GM19452 (cell line): ENCODE results near the gene TMOD1.

Experiments used
- ATAC-seq: cut with Tn5 transposase; IDR thresholded peaks from one replicate; pipeline ENCODE4 v1.9.1; 2021; ENCODE audit not compliant: unreplicated experiment

TMOD1 gene

GRCh38 chr9:97543561-97543960, 42.1 kb downstream of the TMOD1 start:
- ATAC-seq, result no peak

GRCh38 chr9:97545486-97545885, 44.0 kb downstream of the TMOD1 start:
- ATAC-seq, result no peak

GRCh38 chr9:97547098-97547829, 45.8 kb downstream of the TMOD1 start:
- no peak for ATAC-seq

GRCh38 chr9:97548379-97548778, 46.9 kb downstream of the TMOD1 start:
- no peak for ATAC-seq

- ATAC-seq, result no peak
These were observed 47.5 kb downstream of the TMOD1 start for GRCh38 chr9:97548819-97549540.

- ATAC-seq, result no peak
These were observed 48.9 kb downstream of the TMOD1 start for GRCh38 chr9:97550386-97550785.

GRCh38 chr9:97551308-97551707, 49.8 kb downstream of the TMOD1 start:
- ATAC-seq, result no peak

GRCh38 chr9:97553141-97553540, 51.7 kb downstream of the TMOD1 start:
- no peak for ATAC-seq

GRCh38 chr9:97553841-97554240, 52.4 kb downstream of the TMOD1 start:
- ATAC-seq, result no peak

DNA sequence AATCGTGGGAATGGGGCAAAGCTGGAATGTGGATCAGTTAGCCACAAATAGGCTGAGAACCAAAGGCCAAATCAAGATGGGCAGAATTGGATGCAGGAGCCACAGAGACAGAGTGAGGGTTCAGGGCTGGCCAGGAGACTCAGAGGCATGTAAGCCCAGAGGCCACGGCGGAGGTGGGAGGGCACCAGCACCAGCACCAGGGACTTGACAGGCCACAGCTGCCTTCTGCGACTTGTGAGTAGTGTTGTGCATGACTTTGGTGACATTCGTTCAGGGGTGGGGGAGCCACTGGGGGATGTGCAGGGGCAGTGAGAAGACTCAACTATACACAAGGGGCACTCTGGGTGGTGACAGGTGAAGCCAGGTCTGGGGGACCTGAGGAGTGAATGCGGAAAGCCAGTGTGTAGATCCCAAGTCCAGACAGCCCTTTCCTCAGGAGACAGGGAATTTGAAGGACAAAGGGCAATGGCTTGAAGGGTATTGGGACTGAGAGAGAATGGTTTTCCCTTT, 53.2 kb downstream of the TMOD1 start:
- no peak for ATAC-seq

- ATAC-seq, result no peak
These were observed 53.7 kb downstream of the TMOD1 start for GRCh38 chr9:97555164-97555563.

GRCh38 chr9:97556036-97556720, 54.7 kb downstream of the TMOD1 start:
- ATAC-seq, result no peak

DNA sequence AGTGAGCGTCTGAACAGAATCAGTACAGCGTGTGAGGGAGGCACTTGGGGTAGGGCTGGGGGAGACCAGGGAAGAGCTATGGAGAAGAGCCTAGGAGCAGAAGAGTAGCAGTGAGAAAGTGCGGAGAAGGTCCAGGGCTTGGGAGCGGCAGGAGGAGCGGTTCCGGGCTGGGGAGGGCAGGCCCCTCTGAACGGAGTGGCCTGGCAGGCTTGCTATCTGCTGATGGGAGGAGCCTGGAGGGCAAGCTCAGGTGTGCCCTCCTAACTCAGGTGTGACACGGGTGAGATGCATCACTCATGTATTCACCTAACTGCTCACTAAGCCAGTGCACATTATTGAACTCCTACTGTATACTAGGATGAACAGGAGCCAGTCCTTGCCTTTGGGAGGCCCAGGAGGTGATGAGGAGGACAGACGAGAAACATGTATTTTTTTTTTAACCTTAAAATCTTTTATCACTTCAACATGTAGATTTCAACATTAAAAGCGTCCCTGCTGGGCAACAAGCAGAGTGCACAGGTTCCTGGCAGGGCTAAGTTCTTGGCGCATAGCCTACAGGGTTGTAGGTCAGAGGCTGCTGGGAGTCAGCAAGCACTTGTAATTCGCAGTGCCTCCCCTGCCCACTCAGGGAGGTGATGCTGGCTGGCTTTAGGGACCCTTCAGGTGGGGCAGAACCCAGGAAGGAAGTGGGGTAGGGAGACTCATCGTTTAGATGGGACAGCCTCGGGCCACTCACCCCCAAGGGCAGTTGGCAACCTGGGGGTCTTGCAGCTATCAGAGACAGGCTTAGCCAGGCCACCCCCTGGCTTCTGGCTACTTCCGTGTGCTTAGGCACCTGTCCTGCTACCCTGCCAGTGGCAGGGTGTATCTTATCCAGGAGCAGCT, 55.5 kb downstream of the TMOD1 start:
- ATAC-seq, result no peak

- no peak for ATAC-seq
These were observed 56.2 kb downstream of the TMOD1 start for GRCh38 chr9:97557606-97558095.

DNA sequence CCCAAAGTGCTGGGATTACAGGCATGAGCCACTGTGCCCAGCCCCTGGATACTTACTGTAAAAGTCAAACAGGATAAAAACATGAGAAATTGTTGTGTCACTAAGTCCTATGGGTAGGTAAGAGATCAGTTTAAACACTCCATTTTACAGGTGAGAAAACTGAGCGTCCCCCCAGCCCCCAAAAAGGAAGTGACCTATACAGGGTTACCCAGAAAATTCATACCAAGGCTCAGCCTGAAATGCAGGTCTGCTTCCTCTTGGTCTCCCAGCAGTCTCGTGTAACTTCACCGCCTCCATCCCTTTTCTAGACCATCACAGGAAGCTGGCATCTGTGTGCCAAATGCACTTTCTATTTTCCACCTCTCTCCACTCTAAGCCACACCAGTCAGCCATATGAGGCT, 57.2 kb downstream of the TMOD1 start:
- no peak for ATAC-seq

DNA sequence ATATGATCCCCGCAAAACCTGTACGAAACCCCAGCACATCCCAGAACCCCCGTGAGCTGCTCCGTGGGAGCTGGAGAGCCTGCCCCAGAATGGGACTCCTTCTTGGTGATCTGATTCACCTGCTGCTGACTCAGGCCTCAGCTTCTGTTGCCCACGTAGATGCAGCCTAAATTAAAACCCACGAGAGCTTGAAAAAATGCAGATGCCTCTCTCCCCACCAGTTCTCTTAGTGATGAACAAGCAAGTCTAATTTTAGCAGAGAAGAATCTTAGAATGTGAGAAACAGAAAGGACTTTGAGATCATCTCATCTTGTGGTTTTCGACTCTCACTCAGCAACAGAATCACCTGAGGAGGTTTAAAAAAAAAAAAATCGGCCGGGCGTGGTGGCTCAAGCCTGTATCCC, 57.6 kb downstream of the TMOD1 start:
- no peak for ATAC-seq

- no peak for ATAC-seq
These were observed 58.7 kb downstream of the TMOD1 start for GRCh38 chr9:97560154-97560553.

- ATAC-seq, result no peak
These were observed 59.4 kb downstream of the TMOD1 start for GRCh38 chr9:97560851-97561250.

DNA sequence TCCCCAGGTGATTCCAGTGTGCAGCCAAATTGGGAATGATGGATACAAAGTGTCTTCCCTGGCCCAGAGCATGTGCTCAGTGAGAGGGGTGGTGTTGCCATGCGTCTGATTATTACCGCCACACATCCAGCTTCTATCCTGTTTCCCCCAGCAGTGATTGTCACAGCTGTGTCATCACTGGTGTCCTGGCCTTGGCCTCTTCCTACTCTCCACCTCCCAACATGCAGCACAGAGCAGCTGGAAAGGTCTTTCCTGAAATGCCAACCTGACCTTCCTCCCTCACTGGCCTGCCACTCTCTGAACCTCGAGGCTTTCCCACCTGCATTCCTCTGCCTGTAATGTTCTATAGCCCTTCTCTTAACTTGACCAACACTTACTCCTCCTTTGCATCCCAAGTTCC, 60.0 kb downstream of the TMOD1 start:
- ATAC-seq, result no peak

- no peak for ATAC-seq
These were observed 61.1 kb downstream of the TMOD1 start for GRCh38 chr9:97562542-97562941.
